ENCODE measurements around the gene ZNF219. TPM values are rescaled to one million over a fixed set of nuclear protein-coding genes. Genes with fewer than 3 reads are reported as not detected.

ZNF219 gene
- total RNA-seq (2021; ENCODE audit: unreplicated experiment): 16.6 TPM
- 10.6 and 13.3 TPM in 2 replicates for polyA plus RNA-seq (2012)
- Bru-seq, nascent RNA: percentile 46 among the genes with signal in this experiment
- percentile 51 among the genes with signal in this experiment for BruChase-seq, experiment 1, labeled RNA remaining after a 6-hour chase
- BruChase-seq, experiment 2, labeled RNA remaining after a 2-hour chase: percentile 55 among the genes with signal in this experiment
- long read RNA-seq, partial matches to known transcripts: 47 of 56 reads
- long read RNA-seq, other reads (novel, unspliced or antisense): 4 of 56 reads

DNA sequence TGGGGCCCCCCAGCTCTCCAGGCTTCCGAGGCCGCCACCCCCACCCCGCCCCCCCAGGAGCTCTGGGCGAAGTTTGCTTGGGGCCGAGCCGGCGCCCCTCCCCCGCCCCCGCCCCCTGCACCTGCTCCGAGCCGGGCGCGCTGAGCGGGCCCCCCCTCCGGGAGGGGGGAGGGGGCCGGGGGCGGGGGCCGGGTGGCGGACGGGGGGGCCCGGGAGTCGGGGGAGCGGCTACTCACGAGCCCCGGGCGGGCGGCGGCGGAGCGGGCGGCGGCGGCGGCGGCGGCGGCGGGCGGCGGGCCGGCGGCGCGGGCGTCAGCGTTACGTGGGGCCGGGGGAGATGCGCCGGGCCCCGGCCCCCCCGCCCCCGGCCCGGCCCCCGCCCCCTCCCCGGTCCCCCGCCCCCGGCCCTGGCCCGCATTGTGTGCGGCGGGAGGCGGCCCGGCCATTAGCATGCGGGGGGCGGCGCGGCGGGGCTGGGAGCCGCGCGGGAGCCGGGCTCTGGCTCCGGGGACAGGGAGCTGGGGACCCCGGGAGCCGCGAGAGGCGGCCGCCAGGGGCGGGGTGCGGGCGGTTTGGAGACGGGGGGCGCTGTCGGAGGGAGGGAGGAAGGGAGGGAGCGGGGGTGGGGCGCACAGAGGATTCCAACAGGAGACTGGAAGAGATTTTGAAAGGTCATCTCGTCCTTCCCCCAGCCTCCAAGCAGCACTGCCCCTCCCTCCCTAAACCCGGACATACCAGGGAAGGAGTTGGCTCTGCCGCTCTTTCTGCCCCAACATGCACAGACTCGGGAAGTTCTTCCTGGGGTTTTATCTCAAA lies at the start of gene ZNF219:
Gene ZNF219, minus strand, starts transcription at position 580 of the 816 bp plus-strand sequence. CDS start 5,064 bp downstream, outside the sequence.
- DNase-seq (ENCODE audit: low read depth, low spot score): no peak
- intact Hi-C loops (cut with micrococcal nuclease): no loop called here
- Histone ChIP-seq H3K27ac (ENCODE audit: low read depth, low read length) (no peak within 1 kb of the TSS), H2AFZ (ENCODE audit: low read depth, low read length, poor library complexity, severe bottlenecking) (peak within 1 kb of the TSS; percentile 66), H3K79me2 (ENCODE audit: insufficient read depth, low read length) (no peaks in the 10 kb centered on the region), H3K4me1 (ENCODE audit: control insufficient read depth in 1 of 2, insufficient read depth in 2 of 2, low read length in 2 of 2) (peaks cover 22 to 36% of the 10 kb centered on the region in 2 experiments), H4K20me1 (ENCODE audit: insufficient read depth) (no peaks in the 10 kb centered on the region), H3K9me3 (ENCODE audit: control insufficient read depth in 1 of 2, insufficient read depth in 1 of 2, low read depth in 1 of 2, low read length in 2 of 2) (no peaks in the 10 kb centered on the region), H3K9ac (ENCODE audit: low read length) (peak within 1 kb of the TSS; percentile 66), H3K9me2 (ENCODE audit: insufficient read depth) (no peaks in the 10 kb centered on the region), H3K4me3 (replicated peaks in 1 of 2; ENCODE audit: low read depth in 1 of 2, low read length in 2 of 2) (peak within 1 kb of the TSS; percentile 55 to 70), H3K27me3 (ENCODE audit: insufficient read depth, low read length) (no peaks in the 10 kb centered on the region), H3K4me2 (ENCODE audit: low read length) (peak within 1 kb of the TSS; percentile 93), H3K36me3 (ENCODE audit: control insufficient read depth in 1 of 2, insufficient read depth in 2 of 2, low read length in 2 of 2) (no peaks in the 10 kb centered on the region)
- peak; percentile 59 for ATAC-seq
- RAD21 ChIA-PET (ENCODE audit: low non-redundant PET in 1 of 2, low total read pairs in 2 of 2, uncharacterized antibody in 2 of 2, unreplicated experiment in 2 of 2): no interaction called here
- BruUV-seq (replicated peaks): no TSS peak
- TF ChIP-seq ELF1 (IDR thresholded peaks at IDR 0.05; ENCODE audit: borderline replicate concordance, low read depth) (no peak), ZFX (IDR thresholded peaks at IDR 0.05) (no peak), EZH2phosphoT487 (IDR thresholded peaks at IDR 0.05; ENCODE audit: borderline replicate concordance) (no peak), EZH2 (IDR thresholded peaks at IDR 0.05) (no peak), SIN3A (IDR thresholded peaks at IDR 0.05; ENCODE audit: low read depth) (no peak), ATF3 (IDR thresholded peaks at IDR 0.05) (no peak)
- CTCF ChIA-PET: interaction anchor here (1.3 to 1.4 kb wide), 2 partner anchors 30 to 83 kb away, joined by 4 to 7 read pairs; no protein-coding TSS in a partner anchor
- POLR2A ChIA-PET: no interaction called here

DNA sequence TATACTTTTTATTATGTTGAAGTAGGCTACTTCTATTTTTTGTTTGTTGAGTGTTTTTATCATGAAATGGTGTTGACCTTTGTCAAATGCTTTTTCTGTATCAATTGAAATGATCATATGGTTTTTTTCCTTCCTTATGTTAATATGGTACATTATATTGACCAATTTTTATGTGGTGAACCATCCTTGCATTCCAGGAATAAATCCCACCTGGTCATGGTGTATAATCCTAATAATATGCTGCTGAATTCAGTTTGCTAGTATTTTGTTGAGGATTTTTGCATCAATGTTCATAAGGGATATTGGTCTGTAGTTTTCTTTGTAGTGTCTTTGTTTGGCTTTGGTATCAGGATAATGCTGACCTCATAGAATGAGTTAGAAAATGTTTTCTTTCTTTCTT lies 47.0 kb upstream of the ZNF219 start:
- Histone ChIP-seq H3K9me2 (ENCODE audit: insufficient read depth) (no peaks in the 10 kb centered on the region), H3K4me3 (replicated peaks in 1 of 2; ENCODE audit: low read depth in 1 of 2, low read length in 2 of 2) (no peak overlapping the region), H3K79me2 (ENCODE audit: insufficient read depth, low read length) (no peaks in the 10 kb centered on the region), H3K4me2 (ENCODE audit: low read length) (no peak overlapping the region), H3K27ac (ENCODE audit: low read depth, low read length) (no peak overlapping the region), H3K27me3 (ENCODE audit: insufficient read depth, low read length) (no peaks in the 10 kb centered on the region), H4K20me1 (ENCODE audit: insufficient read depth) (no peaks in the 10 kb centered on the region), H3K4me1 (ENCODE audit: control insufficient read depth in 1 of 2, insufficient read depth in 2 of 2, low read length in 2 of 2) (no peaks in the 10 kb centered on the region), H3K9ac (ENCODE audit: low read length) (no peak overlapping the region), H3K9me3 (ENCODE audit: control insufficient read depth in 1 of 2, insufficient read depth in 1 of 2, low read depth in 1 of 2, low read length in 2 of 2) (0 out of 4 replicates have a peak, but pooled peaks cover 0 to 6% of the 10 kb centered on the region in 2 experiments), H2AFZ (ENCODE audit: low read depth, low read length, poor library complexity, severe bottlenecking) (no peak overlapping the region), H3K36me3 (ENCODE audit: control insufficient read depth in 1 of 2, insufficient read depth in 2 of 2, low read length in 2 of 2) (no peaks in the 10 kb centered on the region)
- RAD21 ChIA-PET (ENCODE audit: low non-redundant PET in 1 of 2, low total read pairs in 2 of 2, uncharacterized antibody in 2 of 2, unreplicated experiment in 2 of 2): no interaction called here
- CTCF ChIA-PET: no interaction called here
- DNase-seq (ENCODE audit: low read depth, low spot score): no peak
- intact Hi-C loops (cut with micrococcal nuclease): no loop called here
- no peak for TF ChIP-seq RAD21 (IDR thresholded peaks at IDR 0.05; ENCODE audit: low read depth)
- no peak for TF ChIP-seq POLR2AphosphoS5 (IDR thresholded peaks at IDR 0.05; ENCODE audit: low read depth, low read length)
- no peak for TF ChIP-seq ZNF274 (IDR thresholded peaks at IDR 0.05; ENCODE audit: low read depth, low read length)
- no peak for TF ChIP-seq ZBTB33 (IDR thresholded peaks at IDR 0.05; ENCODE audit: extremely low read depth, insufficient replicate concordance, low read length)
- TF ChIP-seq ATF3 (IDR thresholded peaks at IDR 0.05): no peak
- no peak for TF ChIP-seq EZH2phosphoT487 (IDR thresholded peaks at IDR 0.05; ENCODE audit: borderline replicate concordance)
- no peak for ATAC-seq
- POLR2A ChIA-PET: no interaction called here
- no TSS peak for BruUV-seq (replicated peaks)

All from HCT116 (cell line).